ENCODE results near the gene AKAP9. TPM values are rescaled to one million over a fixed set of nuclear protein-coding genes. Genes with fewer than 3 reads are reported as not detected.

The AKAP9 gene
- total RNA-seq, 1 experiment from 2014 or later: 62.6 TPM

DNA sequence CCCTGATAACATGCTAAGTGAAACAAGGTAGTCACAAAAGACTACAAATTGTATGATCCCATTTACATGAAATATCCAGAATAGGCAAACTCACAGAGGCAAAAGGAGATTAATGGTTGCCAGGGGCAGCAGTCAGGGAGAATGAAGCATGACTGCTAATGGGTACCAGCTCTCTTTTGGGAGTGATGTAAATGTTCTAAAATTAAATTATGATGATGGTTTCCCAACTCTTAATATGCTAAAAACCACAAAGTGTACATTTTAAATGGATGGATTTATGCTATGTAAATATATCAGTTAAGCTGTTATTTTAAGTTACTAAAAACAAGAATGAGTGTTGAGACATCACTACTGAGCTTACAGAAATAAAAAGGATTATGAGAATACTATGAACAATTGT is 181.0 kb downstream of the AKAP9 start:
- H3K4me1 ChIP-seq (ENCODE audit: insufficient read depth, low read length, poor library complexity, severe bottlenecking): no peaks in the 10 kb centered on the region
- intact Hi-C loops (cut with micrococcal nuclease; ENCODE audit: unreplicated experiment): no loop called here
- H3K36me3 ChIP-seq (ENCODE audit: insufficient read depth, low read length, poor library complexity, severe bottlenecking): peaks cover 89% of the 10 kb centered on the region
- no TSS peak for BruUV-seq (replicated peaks)
- ChIA-PET CTCF (no interaction called here), POLR2A (ENCODE audit: low non-redundant PET) (no interaction called here)
- no peaks in the 10 kb centered on the region for H3K27me3 ChIP-seq (replicated peaks; ENCODE audit: insufficient read depth, low read depth, low read length, poor library complexity)
- TF ChIP-seq EZH2 (IDR thresholded peaks at IDR 0.05; ENCODE audit: borderline replicate concordance, low read depth, low read length, poor library complexity, severe bottlenecking): no peak
- TF ChIP-seq, protein P1, sequence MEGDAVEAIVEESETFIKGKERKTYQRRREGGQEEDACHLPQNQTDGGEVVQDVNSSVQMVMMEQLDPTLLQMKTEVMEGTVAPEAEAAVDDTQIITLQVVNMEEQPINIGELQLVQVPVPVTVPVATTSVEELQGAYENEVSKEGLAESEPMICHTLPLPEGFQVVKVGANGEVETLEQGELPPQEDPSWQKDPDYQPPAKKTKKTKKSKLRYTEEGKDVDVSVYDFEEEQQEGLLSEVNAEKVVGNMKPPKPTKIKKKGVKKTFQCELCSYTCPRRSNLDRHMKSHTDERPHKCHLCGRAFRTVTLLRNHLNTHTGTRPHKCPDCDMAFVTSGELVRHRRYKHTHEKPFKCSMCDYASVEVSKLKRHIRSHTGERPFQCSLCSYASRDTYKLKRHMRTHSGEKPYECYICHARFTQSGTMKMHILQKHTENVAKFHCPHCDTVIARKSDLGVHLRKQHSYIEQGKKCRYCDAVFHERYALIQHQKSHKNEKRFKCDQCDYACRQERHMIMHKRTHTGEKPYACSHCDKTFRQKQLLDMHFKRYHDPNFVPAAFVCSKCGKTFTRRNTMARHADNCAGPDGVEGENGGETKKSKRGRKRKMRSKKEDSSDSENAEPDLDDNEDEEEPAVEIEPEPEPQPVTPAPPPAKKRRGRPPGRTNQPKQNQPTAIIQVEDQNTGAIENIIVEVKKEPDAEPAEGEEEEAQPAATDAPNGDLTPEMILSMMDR (conservative IDR thresholded peaks at IDR 0.05; ENCODE audit: low read depth, low read length): no peak
- no peak overlapping the region for H3K27ac ChIP-seq (ENCODE audit: low read depth, low read length, poor library complexity, severe bottlenecking)
- DNase-seq (ENCODE audit: low spot score): no peak
- no peak overlapping the region for H3K4me3 ChIP-seq (ENCODE audit: low read depth, low read length, poor library complexity, severe bottlenecking)
- no peaks in the 10 kb centered on the region for H3K9me3 ChIP-seq (ENCODE audit: low read depth, low read length, poor library complexity, severe bottlenecking)

DNA sequence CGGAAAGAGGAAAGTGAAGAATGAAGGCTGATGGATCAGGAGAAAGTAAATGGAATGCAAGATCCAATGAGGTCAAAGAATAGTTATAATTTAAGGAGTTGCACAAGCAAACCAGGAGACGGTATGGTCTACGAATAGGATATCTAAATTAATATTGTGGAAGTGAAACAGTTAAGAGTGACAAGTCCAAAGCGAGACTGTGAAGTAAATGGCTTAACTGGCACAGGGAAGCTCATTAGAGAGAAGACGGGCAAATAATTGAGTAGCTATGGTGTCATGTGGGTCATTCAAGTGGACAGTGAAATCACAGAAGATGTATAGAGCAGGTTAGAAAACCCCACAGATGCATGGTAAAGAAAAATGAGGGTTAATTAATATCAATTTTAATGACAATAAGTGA is 190.4 kb downstream of the AKAP9 start:
- Histone ChIP-seq H3K4me1 (ENCODE audit: insufficient read depth, low read length, poor library complexity, severe bottlenecking) (peaks cover 12% of the 10 kb centered on the region), H3K27ac (ENCODE audit: low read depth, low read length, poor library complexity, severe bottlenecking) (no peak overlapping the region), H3K27me3 (replicated peaks; ENCODE audit: insufficient read depth, low read depth, low read length, poor library complexity) (no peaks in the 10 kb centered on the region), H3K4me3 (ENCODE audit: low read depth, low read length, poor library complexity, severe bottlenecking) (no peak overlapping the region), H3K9me3 (ENCODE audit: low read depth, low read length, poor library complexity, severe bottlenecking) (no peaks in the 10 kb centered on the region), H3K36me3 (ENCODE audit: insufficient read depth, low read length, poor library complexity, severe bottlenecking) (peaks cover 56% of the 10 kb centered on the region)
- POLR2A ChIA-PET (ENCODE audit: low non-redundant PET): no interaction called here
- no peak for TF ChIP-seq EZH2 (IDR thresholded peaks at IDR 0.05; ENCODE audit: borderline replicate concordance, low read depth, low read length, poor library complexity, severe bottlenecking)
- TF ChIP-seq, protein P1 (conservative IDR thresholded peaks at IDR 0.05; ENCODE audit: low read depth, low read length): no peak
- intact Hi-C loops (cut with micrococcal nuclease; ENCODE audit: unreplicated experiment): loop anchor here (5.0 kb wide), 1 partner anchor 316 kb away; the partner anchor contains the start of gene GATAD1
- BruUV-seq (replicated peaks): no TSS peak
- CTCF ChIA-PET: no interaction called here
- DNase-seq (ENCODE audit: low spot score): no peak

DNA sequence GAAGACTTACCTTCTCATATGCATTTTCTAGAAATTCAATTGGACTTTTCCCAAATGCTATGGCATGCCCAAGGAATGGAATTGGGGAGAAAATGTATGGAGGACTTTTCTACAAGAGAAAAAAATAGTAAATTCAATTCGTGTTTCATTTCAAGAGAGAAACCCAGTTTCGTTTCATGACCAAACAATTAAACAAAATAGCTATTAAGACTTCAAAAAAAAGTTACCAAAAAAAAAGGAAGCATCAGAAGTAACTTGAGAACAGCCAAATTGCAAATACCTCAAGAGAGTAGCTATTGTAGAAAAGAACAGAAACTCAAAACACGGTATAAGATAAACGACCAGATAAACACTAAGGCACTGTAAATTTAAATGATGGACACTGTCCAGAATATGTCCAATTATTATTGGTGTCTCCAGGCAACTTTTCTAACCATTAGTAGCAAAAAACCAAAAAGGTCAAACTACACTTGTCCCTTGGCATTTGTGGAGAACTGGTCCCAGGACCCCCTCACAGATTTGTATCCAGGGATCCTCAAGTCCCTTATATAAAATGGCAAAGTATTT is 191.2 kb downstream of the AKAP9 start:
- CTCF ChIA-PET: interaction anchor here (0.7 kb wide), 1 partner anchor 286 kb away, joined by 4 read pairs; no protein-coding TSS in a partner anchor

More for the DNA sequence above, 191.2 kb downstream of the AKAP9 start:
- TF ChIP-seq, protein P1 (conservative IDR thresholded peaks at IDR 0.05; ENCODE audit: low read depth, low read length): no peak
- no peak for TF ChIP-seq EZH2 (IDR thresholded peaks at IDR 0.05; ENCODE audit: borderline replicate concordance, low read depth, low read length, poor library complexity, severe bottlenecking)
- Histone ChIP-seq H3K36me3 (ENCODE audit: insufficient read depth, low read length, poor library complexity, severe bottlenecking) (peaks cover 49% of the 10 kb centered on the region), H3K4me1 (ENCODE audit: insufficient read depth, low read length, poor library complexity, severe bottlenecking) (peaks cover 12% of the 10 kb centered on the region), H3K4me3 (ENCODE audit: low read depth, low read length, poor library complexity, severe bottlenecking) (peak overlapping the region; percentile 94), H3K9me3 (ENCODE audit: low read depth, low read length, poor library complexity, severe bottlenecking) (no peaks in the 10 kb centered on the region), H3K27me3 (replicated peaks; ENCODE audit: insufficient read depth, low read depth, low read length, poor library complexity) (no peaks in the 10 kb centered on the region), H3K27ac (ENCODE audit: low read depth, low read length, poor library complexity, severe bottlenecking) (no peak overlapping the region)
- intact Hi-C loops (cut with micrococcal nuclease; ENCODE audit: unreplicated experiment): loop anchor here (5.0 kb wide), 1 partner anchor 315 kb away; the partner anchor contains the start of gene GATAD1
- no TSS peak for BruUV-seq (replicated peaks)
- no peak for DNase-seq (ENCODE audit: low spot score)
- POLR2A ChIA-PET (ENCODE audit: low non-redundant PET): no interaction called here

Measured in A673 (cell line).